KOPT-K1 (cell line): ENCODE data around the gene TRAP1.

ENCODE experiments used
- H3K27ac ChIP-seq: fragments of 200-600 bp; sonication (generic); 2 replicates; pipeline ENCODE4 v1.5.1; 2016; ENCODE audit warnings: antibody characterized with exemption, mild to moderate bottlenecking, low read depth, low read length; ENCODE audit not compliant: poor library complexity, severe bottlenecking
- H3K36me3 ChIP-seq: fragments of 200-600 bp; sonication (generic); 2 replicates; pipeline ENCODE4 v1.5.1; 2017; ENCODE audit warnings: antibody characterized with exemption, mild to moderate bottlenecking, low read length, moderate library complexity; ENCODE audit not compliant: insufficient read depth
- H3K9me3 ChIP-seq: fragments of 200-600 bp; sonication (generic); 2 replicates; pipeline ENCODE4 v1.5.1; 2017; ENCODE audit warnings: antibody characterized with exemption, low read length, mild to moderate bottlenecking; ENCODE audit not compliant: insufficient read depth, poor library complexity, severe bottlenecking

TRAP1 gene

DNA sequence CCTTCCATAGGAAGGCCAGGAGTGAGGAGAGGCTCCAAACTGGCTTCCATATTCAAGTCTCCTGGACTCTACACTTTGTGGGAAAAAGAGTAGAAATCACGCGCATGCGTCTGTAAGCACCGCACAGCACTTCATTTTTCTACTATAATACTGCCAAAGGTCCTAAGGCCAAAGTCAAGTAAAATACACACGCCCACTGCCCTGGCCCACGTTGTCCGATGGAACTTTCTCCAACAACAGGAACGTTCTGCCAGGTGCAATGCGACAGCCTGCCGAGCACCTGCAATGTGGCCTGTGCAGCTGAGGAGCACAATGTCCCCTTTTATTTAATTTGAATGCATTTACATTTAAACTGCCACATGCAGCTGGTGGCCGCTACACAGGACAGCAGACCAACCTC, 39.3 kb downstream of the TRAP1 start:
- Histone ChIP-seq H3K36me3 (peaks cover 96% of the 10 kb centered on the region), H3K27ac (no peak overlapping the region), H3K9me3 (no peaks in the 10 kb centered on the region)

GRCh38 chr16:3675601-3676130, 41.7 kb downstream of the TRAP1 start:
- Histone ChIP-seq H3K9me3 (no peaks in the 10 kb centered on the region), H3K27ac (no peak overlapping the region), H3K36me3 (peaks cover 96% of the 10 kb centered on the region)

DNA sequence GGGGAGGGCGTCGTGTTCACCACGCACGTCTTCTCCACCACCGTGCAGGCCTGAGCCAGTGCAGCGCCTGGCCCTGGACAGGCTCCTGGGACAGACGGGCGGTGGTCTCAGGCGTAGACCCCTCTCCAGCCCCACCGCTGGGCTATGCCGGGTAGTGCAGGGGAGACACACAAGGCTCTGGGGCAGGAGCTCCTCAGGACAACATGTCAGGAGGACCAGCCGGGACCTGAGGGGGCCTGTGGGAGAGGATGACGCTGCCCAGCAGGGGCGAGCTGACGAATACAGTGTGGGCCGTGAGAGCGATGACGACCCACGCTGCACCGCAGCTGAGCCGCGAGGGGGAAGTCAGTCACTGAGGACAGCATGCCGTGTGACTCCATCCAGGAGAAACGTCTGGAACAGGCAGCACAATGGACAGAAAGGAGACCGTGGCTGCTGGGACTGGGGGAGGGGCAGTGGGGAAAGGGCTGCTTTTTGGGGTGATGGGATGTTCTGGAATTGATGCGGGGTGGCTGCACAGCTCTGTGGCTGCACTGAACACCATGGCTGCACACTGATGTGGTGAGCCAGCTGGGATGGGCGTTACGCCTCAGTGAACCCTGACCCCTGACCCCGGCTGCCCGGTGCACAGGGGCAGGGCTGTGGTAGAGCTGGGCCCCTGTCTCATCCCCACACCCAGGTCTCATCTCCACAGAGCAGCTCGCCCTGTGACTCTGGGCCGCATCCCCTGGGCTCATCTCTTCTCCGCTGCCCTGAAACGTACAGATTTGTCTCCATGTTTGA, 42.6 kb downstream of the TRAP1 start:
- Histone ChIP-seq H3K36me3 (peaks cover 90% of the 10 kb centered on the region), H3K9me3 (no peaks in the 10 kb centered on the region), H3K27ac (no peak overlapping the region)

- Histone ChIP-seq H3K9me3 (no peaks in the 10 kb centered on the region), H3K36me3 (peaks cover 87% of the 10 kb centered on the region), H3K27ac (no peak overlapping the region)
Observed at GRCh38 chr16:3673676-3674377, 43.5 kb downstream of the TRAP1 start.

- Histone ChIP-seq H3K36me3 (peaks cover 87% of the 10 kb centered on the region), H3K9me3 (no peaks in the 10 kb centered on the region), H3K27ac (no peak overlapping the region)
Observed at GRCh38 chr16:3673201-3673600, 44.1 kb downstream of the TRAP1 start.

- peaks cover 82% of the 10 kb centered on the region for H3K36me3 ChIP-seq
- H3K27ac ChIP-seq = no peak overlapping the region
- no peaks in the 10 kb centered on the region for H3K9me3 ChIP-seq
Observed at GRCh38 chr16:3672571-3673041, 44.7 kb downstream of the TRAP1 start.

DNA sequence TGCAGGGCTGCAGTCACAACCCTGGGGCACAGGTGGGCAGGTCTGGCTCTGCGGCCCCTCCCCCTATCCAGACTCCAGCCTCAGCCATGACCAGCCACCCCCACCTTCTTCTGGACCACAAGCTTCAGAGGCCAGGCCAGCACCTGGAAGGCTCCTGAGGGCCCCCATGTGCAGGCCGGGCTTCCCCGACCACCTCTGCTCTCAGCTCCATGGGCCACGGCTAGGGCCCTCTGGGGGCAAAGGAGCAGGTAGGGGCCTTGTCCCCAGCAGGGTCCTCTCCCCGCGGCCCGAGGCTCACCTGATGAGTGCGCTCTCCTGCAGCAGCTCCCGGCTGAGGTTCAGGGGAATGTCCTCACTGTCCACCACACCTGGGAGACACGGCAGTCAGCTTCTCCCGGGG, 45.9 kb downstream of the TRAP1 start:
- H3K27ac ChIP-seq = no peak overlapping the region
- peaks cover 77% of the 10 kb centered on the region for H3K36me3 ChIP-seq
- H3K9me3 ChIP-seq = no peaks in the 10 kb centered on the region

DNA sequence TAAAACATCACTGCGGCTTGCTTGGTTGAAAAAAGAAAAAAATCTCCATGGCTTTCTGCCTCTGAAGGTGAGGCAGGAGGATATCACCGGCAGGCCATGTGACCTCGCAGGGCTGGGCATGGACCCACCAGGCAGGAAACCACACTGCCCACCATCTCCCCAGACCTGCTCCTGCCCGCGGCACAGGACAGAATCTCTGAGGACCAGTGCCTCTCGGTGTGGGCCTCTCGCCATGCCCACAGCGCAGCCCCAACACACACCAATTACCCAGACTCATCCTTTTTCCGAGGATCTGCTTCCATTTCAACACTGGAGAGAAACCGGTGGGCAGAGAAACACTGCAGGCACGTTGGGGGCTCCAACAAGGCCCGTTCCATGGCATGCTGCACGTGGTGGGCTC, 46.6 kb downstream of the TRAP1 start:
- H3K9me3 ChIP-seq = no peaks in the 10 kb centered on the region
- H3K27ac ChIP-seq = no peak overlapping the region
- H3K36me3 ChIP-seq = peaks cover 71% of the 10 kb centered on the region

DNA sequence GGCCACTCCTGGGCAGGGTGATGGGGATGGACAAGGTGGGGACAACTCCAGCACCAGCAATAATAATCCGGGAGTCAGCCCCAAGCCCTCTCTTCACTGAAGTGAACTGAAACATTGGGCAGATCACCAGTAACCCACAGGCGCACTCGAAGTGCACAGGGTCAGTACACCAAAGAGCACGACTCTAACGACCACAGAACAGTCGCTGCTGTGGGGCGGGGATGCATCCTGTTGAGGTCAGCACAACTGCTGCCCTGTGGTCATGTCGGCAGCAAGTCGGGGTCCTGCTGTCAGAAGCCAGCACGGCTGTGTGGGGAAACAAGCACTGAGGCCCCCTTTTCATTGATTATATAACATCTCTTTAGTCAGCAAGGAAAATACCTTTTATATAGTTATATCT, 48.2 kb downstream of the TRAP1 start:
- no peaks in the 10 kb centered on the region for H3K9me3 ChIP-seq
- H3K36me3 ChIP-seq = peaks cover 67% of the 10 kb centered on the region
- H3K27ac ChIP-seq = no peak overlapping the region

DNA sequence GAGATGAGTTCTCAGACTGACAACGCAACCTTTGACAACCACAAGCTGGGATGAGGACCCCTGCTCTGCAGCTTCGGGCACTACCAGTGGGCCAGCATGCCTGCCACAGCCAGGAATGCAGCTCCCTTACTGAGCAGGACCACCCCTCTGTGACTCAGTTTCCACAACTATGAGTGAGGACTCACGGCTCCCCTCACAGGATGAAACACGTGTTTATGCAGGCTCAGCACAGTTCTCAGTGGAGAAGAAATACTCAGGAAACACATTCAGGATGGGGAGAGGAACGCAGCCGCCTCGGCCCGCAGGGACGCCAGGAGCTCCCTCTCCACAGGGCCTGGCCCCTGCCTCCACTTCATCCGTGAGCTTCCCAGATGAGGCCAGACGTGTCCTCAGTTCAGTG, 48.7 kb downstream of the TRAP1 start:
- peaks cover 67% of the 10 kb centered on the region for H3K36me3 ChIP-seq
- H3K9me3 ChIP-seq = no peaks in the 10 kb centered on the region
- H3K27ac ChIP-seq = no peak overlapping the region

GRCh38 chr16:3665508-3665907, 51.8 kb downstream of the TRAP1 start:
- peak overlapping the region; percentile 30 for H3K27ac ChIP-seq
- H3K36me3 ChIP-seq = peaks cover 68% of the 10 kb centered on the region
- no peaks in the 10 kb centered on the region for H3K9me3 ChIP-seq

GRCh38 chr16:3664187-3664896, 53.0 kb downstream of the TRAP1 start:
- Histone ChIP-seq H3K36me3 (peaks cover 78% of the 10 kb centered on the region), H3K9me3 (no peaks in the 10 kb centered on the region), H3K27ac (no peak overlapping the region)

- H3K36me3 ChIP-seq = peaks cover 83% of the 10 kb centered on the region
- H3K27ac ChIP-seq = no peak overlapping the region
- no peaks in the 10 kb centered on the region for H3K9me3 ChIP-seq
Observed at GRCh38 chr16:3662601-3663000, 54.7 kb downstream of the TRAP1 start.

- peaks cover 86% of the 10 kb centered on the region for H3K36me3 ChIP-seq
- H3K27ac ChIP-seq = no peak overlapping the region
- H3K9me3 ChIP-seq = no peaks in the 10 kb centered on the region
Observed at GRCh38 chr16:3661922-3662321, 55.4 kb downstream of the TRAP1 start.

- peaks cover 89% of the 10 kb centered on the region for H3K36me3 ChIP-seq
- no peak overlapping the region for H3K27ac ChIP-seq
- H3K9me3 ChIP-seq = no peaks in the 10 kb centered on the region
Observed at GRCh38 chr16:3661311-3661710, 56.0 kb downstream of the TRAP1 start.
